ENCODE measurements around the gene DDX31.

DNA sequence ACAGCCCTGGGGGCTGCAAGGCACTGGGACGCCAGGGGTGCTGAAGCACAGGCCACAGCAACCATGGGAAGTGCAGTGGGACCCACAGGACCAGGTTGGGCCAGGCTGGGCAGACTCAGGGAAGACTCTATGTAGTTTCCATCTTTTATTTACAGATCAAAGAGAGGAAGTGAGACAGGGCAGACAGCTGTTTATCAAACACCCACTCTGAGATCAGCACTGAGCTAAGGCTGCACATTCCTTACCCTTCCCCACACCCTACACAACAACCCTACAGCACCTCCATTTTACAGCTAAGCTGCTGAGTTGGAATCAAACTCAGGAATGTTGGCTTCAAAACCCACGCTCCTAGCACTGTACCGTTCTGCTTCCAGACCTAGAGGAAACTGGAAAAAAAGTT lies 67.6 kb downstream of the DDX31 start:
- TF ChIP-seq SIN3A (IDR thresholded peaks at IDR 0.05; ENCODE audit: borderline replicate concordance, insufficient read depth, low read length) (no peak), TAF1 (IDR thresholded peaks at IDR 0.05; ENCODE audit: borderline replicate concordance, insufficient read depth, low read length) (no peak), POLR2AphosphoS5 (IDR thresholded peaks at IDR 0.05; ENCODE audit: low read depth, low read length) (no peak)
